ENCODE measurements around the gene RNF169.

RNF169 gene

GRCh38 chr11:74784726-74785125 is 36.1 kb downstream of the RNF169 start:
- no peaks in the 10 kb centered on the region; the same call in 1 of the 2 replicates for H3K4me1 ChIP-seq (ENCODE audit: control insufficient read depth, insufficient read depth, low read length)
- no peaks in the 10 kb centered on the region for H3K9me3 ChIP-seq (ENCODE audit: control insufficient read depth, insufficient read depth, low read length)
- H3K27me3 ChIP-seq (ENCODE audit: control insufficient read depth, insufficient read depth, low read length): no peaks in the 10 kb centered on the region
- H3K4me3 ChIP-seq (ENCODE audit: low read depth, low read length): no peak overlapping the region
- no peak overlapping the region for H3K27ac ChIP-seq (ENCODE audit: low read depth, low read length)
- H3K9ac ChIP-seq (ENCODE audit: low read depth, low read length): no peak overlapping the region
- H3K36me3 ChIP-seq (ENCODE audit: control insufficient read depth, insufficient read depth, low read length): peaks cover 5% of the 10 kb centered on the region

GRCh38 chr11:74786574-74786973 is 37.9 kb downstream of the RNF169 start:
- H3K4me1 ChIP-seq (ENCODE audit: control insufficient read depth, insufficient read depth, low read length): no peaks in the 10 kb centered on the region
- H3K27ac ChIP-seq (ENCODE audit: low read depth, low read length): no peak overlapping the region
- H3K9ac ChIP-seq (ENCODE audit: low read depth, low read length): no peak overlapping the region
- H3K27me3 ChIP-seq (ENCODE audit: control insufficient read depth, insufficient read depth, low read length): no peaks in the 10 kb centered on the region
- peaks cover 24% of the 10 kb centered on the region for H3K36me3 ChIP-seq (ENCODE audit: control insufficient read depth, insufficient read depth, low read length)
- H3K9me3 ChIP-seq (ENCODE audit: control insufficient read depth, insufficient read depth, low read length): no peaks in the 10 kb centered on the region
- no peak overlapping the region for H3K4me3 ChIP-seq (ENCODE audit: low read depth, low read length)

DNA sequence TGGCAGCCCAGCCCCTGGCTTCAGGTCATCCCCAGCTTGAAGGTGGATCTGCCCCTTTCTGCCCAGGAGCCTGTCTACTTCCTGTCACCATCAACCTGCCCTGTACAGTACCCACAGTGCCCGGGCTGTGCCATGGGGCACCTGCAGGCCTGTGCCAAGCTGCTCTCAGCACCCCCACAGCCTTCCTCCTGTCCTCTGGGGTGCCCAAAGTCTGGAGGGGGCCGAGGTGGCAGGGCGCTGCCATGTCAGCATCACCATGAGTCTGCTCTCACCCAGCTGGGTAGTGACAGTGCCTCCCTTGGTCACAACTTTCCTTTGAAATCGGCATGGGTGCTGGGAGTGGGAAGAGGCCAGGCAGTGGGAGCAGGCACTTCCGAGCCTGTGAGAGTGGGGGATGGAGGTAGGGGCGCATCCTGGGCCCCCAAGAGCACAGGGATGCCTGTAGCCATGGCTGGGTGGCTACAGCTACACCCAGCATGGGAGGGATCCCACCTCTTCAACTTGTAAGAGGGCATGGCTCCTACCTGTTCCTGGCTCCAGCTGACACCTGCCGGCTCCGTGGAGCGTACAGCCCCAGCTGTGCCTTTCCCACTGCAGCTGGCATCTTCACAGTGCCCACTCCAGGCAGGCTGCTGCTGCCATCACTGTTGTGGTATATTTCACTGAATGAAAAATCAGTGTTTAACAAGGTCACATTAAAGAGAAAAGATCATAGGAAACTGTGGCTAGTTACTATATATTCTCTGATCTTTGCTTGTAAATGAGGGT is 42.9 kb downstream of the RNF169 start:
- no peak overlapping the region for H3K27ac ChIP-seq (ENCODE audit: low read depth, low read length)
- no peak overlapping the region for H3K4me3 ChIP-seq (ENCODE audit: low read depth, low read length)
- no peaks in the 10 kb centered on the region for H3K9me3 ChIP-seq (ENCODE audit: control insufficient read depth, insufficient read depth, low read length)
- no peaks in the 10 kb centered on the region for H3K4me1 ChIP-seq (ENCODE audit: control insufficient read depth, insufficient read depth, low read length)
- H3K36me3 ChIP-seq (ENCODE audit: control insufficient read depth, insufficient read depth, low read length): peaks cover 32% of the 10 kb centered on the region
- no peaks in the 10 kb centered on the region for H3K27me3 ChIP-seq (ENCODE audit: control insufficient read depth, insufficient read depth, low read length)
- no peak overlapping the region for H3K9ac ChIP-seq (ENCODE audit: low read depth, low read length)

DNA sequence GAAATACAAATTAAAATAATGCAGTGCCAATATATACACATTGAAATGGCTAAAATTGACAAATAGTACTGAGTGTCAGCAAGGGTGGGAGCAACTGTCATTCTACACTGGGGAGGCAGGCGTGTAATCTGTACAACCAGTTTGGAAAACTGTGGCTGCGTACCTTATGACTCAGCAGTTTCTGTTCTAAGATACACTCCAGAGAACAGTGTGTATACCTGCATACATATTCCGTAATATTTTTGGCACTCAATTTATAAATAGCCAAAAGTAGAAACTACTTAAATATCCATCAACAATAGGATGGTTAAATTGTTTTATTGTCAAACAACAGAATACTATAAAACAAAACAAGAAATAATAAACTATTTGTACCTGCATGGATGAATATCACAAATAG is 57.6 kb downstream of the RNF169 start:
- Histone ChIP-seq H3K27me3 (ENCODE audit: control insufficient read depth, insufficient read depth, low read length) (no peaks in the 10 kb centered on the region), H3K36me3 (ENCODE audit: control insufficient read depth, insufficient read depth, low read length) (peaks cover 8% of the 10 kb centered on the region; the same call in 1 of the 2 replicates), H3K9ac (ENCODE audit: low read depth, low read length) (no peak overlapping the region), H3K4me3 (ENCODE audit: low read depth, low read length) (no peak overlapping the region), H3K9me3 (ENCODE audit: control insufficient read depth, insufficient read depth, low read length) (no peaks in the 10 kb centered on the region), H3K4me1 (ENCODE audit: control insufficient read depth, insufficient read depth, low read length) (no peaks in the 10 kb centered on the region), H3K27ac (ENCODE audit: low read depth, low read length) (no peak overlapping the region)

- Histone ChIP-seq H3K27ac (ENCODE audit: low read depth, low read length) (no peak overlapping the region), H3K27me3 (ENCODE audit: control insufficient read depth, insufficient read depth, low read length) (no peaks in the 10 kb centered on the region), H3K4me1 (ENCODE audit: control insufficient read depth, insufficient read depth, low read length) (no peaks in the 10 kb centered on the region), H3K9ac (ENCODE audit: low read depth, low read length) (no peak overlapping the region), H3K9me3 (ENCODE audit: control insufficient read depth, insufficient read depth, low read length) (no peaks in the 10 kb centered on the region), H3K4me3 (ENCODE audit: low read depth, low read length) (no peak overlapping the region), H3K36me3 (ENCODE audit: control insufficient read depth, insufficient read depth, low read length) (peaks cover 17% of the 10 kb centered on the region; the same call in 1 of the 2 replicates)
Measured at GRCh38 chr11:74809801-74810200, 61.2 kb downstream of the RNF169 start.

DNA sequence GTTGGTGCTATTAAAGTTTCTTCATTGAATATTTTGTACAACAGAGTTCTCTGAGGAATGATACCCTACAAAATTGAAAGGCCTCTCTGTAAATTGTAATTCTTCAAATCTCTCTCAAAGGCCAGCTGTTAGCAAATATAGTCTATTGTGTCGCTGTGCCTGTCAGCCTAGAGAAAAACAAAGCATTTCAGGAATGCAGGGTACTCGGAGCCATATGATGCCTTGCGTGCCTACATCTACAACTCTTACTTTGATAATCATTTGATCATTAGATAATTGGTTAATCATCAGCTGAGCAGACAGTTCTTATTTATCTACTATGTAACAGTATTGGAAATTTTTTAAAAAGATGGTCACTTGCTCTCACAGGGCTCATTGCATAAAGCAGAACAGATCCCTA is 67.3 kb downstream of the RNF169 start:
- Histone ChIP-seq H3K27me3 (ENCODE audit: control insufficient read depth, insufficient read depth, low read length) (no peaks in the 10 kb centered on the region), H3K27ac (ENCODE audit: low read depth, low read length) (no peak overlapping the region), H3K4me3 (ENCODE audit: low read depth, low read length) (no peak overlapping the region), H3K4me1 (ENCODE audit: control insufficient read depth, insufficient read depth, low read length) (no peaks in the 10 kb centered on the region; the same call in 1 of the 2 replicates), H3K9ac (ENCODE audit: low read depth, low read length) (no peak overlapping the region), H3K36me3 (ENCODE audit: control insufficient read depth, insufficient read depth, low read length) (peaks cover 26% of the 10 kb centered on the region), H3K9me3 (ENCODE audit: control insufficient read depth, insufficient read depth, low read length) (no peaks in the 10 kb centered on the region)

GRCh38 chr11:74816664-74817063 is 68.0 kb downstream of the RNF169 start:
- H3K9ac ChIP-seq (ENCODE audit: low read depth, low read length): no peak overlapping the region
- no peaks in the 10 kb centered on the region for H3K9me3 ChIP-seq (ENCODE audit: control insufficient read depth, insufficient read depth, low read length)

DNA sequence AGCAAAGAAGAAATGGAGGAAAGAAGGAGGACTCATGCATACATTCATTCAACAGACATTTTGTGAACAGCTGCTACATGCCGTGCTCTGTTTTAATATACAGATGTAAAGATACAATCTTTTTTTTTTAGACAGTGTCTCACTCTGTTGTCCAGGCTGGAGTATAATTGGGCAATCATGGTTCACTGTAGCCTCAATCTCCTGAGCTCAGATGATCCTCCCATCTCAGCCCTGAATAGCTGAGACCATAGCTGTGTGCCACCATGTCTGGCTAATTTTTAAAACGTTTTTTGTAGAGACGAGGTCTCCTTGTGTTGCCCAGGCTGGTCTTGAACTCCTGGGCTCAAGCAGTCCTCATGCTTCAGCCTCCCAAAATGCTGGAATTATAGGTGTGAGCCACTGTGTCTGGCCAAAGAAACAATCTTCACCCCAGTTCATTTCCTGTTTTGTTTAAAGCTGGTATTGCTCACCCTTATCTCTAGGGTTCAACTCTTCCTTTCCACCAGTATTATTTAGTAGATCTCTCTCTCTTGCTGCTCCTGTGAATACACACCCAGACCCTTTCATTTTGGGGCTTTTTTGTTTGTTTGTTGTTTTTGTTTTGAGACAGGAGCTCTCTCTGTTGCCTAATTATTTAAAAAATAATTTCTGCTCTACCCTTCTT is 69.8 kb downstream of the RNF169 start:
- peaks cover 17% of the 10 kb centered on the region for H3K36me3 ChIP-seq (ENCODE audit: control insufficient read depth, insufficient read depth, low read length)
- no peak overlapping the region for H3K9ac ChIP-seq (ENCODE audit: low read depth, low read length)
- H3K27ac ChIP-seq (ENCODE audit: low read depth, low read length): no peak overlapping the region

More at GRCh38 chr11:74816664-74817063, 68.0 kb downstream of the RNF169 start:
- Histone ChIP-seq H3K27me3 (ENCODE audit: control insufficient read depth, insufficient read depth, low read length) (no peaks in the 10 kb centered on the region), H3K36me3 (ENCODE audit: control insufficient read depth, insufficient read depth, low read length) (peaks cover 25% of the 10 kb centered on the region), H3K27ac (ENCODE audit: low read depth, low read length) (no peak overlapping the region), H3K4me1 (ENCODE audit: control insufficient read depth, insufficient read depth, low read length) (no peaks in the 10 kb centered on the region; the same call in 1 of the 2 replicates), H3K4me3 (ENCODE audit: low read depth, low read length) (no peak overlapping the region)

DNA sequence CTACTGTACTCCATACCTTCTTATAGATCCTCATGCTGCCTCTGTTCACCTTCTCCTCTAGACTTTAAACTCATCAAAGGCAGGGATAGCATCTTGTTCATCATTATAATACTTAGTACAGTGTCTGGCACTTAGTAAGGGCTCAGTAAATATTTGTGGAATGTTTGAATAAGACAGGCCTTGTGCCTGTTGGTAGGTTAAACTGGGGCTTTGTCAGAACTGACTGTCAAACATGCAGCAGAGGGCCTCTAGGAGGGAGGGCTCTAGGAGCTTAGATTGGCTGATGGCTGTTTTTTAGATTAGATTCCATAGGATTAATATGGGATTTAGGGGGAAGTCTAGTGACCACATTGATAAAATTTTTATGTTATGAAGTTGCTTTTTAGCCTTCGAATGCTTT is 70.8 kb downstream of the RNF169 start:
- no peaks in the 10 kb centered on the region; the same call in 1 of the 2 replicates for H3K4me1 ChIP-seq (ENCODE audit: control insufficient read depth, insufficient read depth, low read length)
- H3K36me3 ChIP-seq (ENCODE audit: control insufficient read depth, insufficient read depth, low read length): peaks cover 16% of the 10 kb centered on the region
- H3K4me3 ChIP-seq (ENCODE audit: low read depth, low read length): no peak overlapping the region
- no peak overlapping the region for H3K9ac ChIP-seq (ENCODE audit: low read depth, low read length)
- no peak overlapping the region for H3K27ac ChIP-seq (ENCODE audit: low read depth, low read length)
- H3K27me3 ChIP-seq (ENCODE audit: control insufficient read depth, insufficient read depth, low read length): no peaks in the 10 kb centered on the region
- H3K9me3 ChIP-seq (ENCODE audit: control insufficient read depth, insufficient read depth, low read length): no peaks in the 10 kb centered on the region

More for the DNA sequence above, 69.8 kb downstream of the RNF169 start:
- Histone ChIP-seq H3K4me3 (ENCODE audit: low read depth, low read length) (no peak overlapping the region), H3K27me3 (ENCODE audit: control insufficient read depth, insufficient read depth, low read length) (no peaks in the 10 kb centered on the region), H3K4me1 (ENCODE audit: control insufficient read depth, insufficient read depth, low read length) (no peaks in the 10 kb centered on the region; the same call in 1 of the 2 replicates), H3K9me3 (ENCODE audit: control insufficient read depth, insufficient read depth, low read length) (no peaks in the 10 kb centered on the region)

DNA sequence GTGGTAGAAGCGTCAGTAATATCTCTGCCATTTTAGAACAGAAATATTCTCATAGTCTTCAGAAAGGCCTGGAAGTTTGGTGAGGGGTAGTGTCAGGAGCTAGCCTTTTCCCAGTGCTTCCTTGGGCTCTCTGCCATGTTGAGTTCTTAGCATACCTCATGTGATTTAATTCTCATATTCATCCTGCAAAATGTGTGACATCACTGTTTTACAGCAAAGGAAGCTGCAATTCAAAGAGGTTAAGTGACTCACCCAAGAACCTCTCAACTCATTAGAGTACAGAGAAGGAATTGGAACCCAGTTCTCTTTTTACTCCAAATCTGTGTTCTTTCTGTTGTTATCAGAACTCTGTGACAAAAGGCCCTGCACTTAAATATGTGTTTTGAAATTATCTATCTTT is 72.1 kb downstream of the RNF169 start:
- H3K4me1 ChIP-seq (ENCODE audit: control insufficient read depth, insufficient read depth, low read length): no peaks in the 10 kb centered on the region
- peaks cover 9% of the 10 kb centered on the region; the same call in 1 of the 2 replicates for H3K9me3 ChIP-seq (ENCODE audit: control insufficient read depth, insufficient read depth, low read length)
- no peaks in the 10 kb centered on the region for H3K27me3 ChIP-seq (ENCODE audit: control insufficient read depth, insufficient read depth, low read length)
- H3K36me3 ChIP-seq (ENCODE audit: control insufficient read depth, insufficient read depth, low read length): peaks cover 16% of the 10 kb centered on the region
- H3K27ac ChIP-seq (ENCODE audit: low read depth, low read length): no peak overlapping the region
- no peak overlapping the region for H3K4me3 ChIP-seq (ENCODE audit: low read depth, low read length)
- H3K9ac ChIP-seq (ENCODE audit: low read depth, low read length): no peak overlapping the region

DNA sequence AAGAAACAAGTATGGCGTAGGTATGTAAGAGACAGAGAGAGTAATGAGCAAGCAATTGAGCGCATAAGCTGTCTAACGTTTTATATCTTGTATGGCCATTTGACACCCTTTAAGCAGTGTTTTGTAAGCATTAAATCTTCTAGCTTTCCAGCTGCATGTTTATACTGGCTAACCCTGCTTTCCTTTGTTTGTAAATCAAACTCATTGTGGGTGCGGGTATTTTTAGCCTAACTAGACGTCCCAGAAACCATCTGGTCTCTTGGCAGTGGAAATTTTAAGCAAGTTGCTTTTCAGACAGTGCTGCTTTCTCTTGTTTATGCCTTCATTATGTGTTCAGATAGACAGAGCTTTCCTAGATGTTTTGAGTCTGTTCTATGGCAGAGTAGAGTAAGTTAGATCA is 73.5 kb downstream of the RNF169 start:
- peaks cover 23% of the 10 kb centered on the region for H3K9me3 ChIP-seq (ENCODE audit: control insufficient read depth, insufficient read depth, low read length)
- H3K27ac ChIP-seq (ENCODE audit: low read depth, low read length): no peak overlapping the region
- no peak overlapping the region for H3K9ac ChIP-seq (ENCODE audit: low read depth, low read length)
- no peaks in the 10 kb centered on the region for H3K27me3 ChIP-seq (ENCODE audit: control insufficient read depth, insufficient read depth, low read length)
- peaks cover 16% of the 10 kb centered on the region for H3K36me3 ChIP-seq (ENCODE audit: control insufficient read depth, insufficient read depth, low read length)
- H3K4me1 ChIP-seq (ENCODE audit: control insufficient read depth, insufficient read depth, low read length): no peaks in the 10 kb centered on the region
- H3K4me3 ChIP-seq (ENCODE audit: low read depth, low read length): no peak overlapping the region
